ENCODE measurements around the gene CPNE2. TPM values are rescaled to one million over a fixed set of nuclear protein-coding genes. Genes with fewer than 3 reads are reported as not detected.
A peak's percentile ranks its signal among the peaks of the same experiment; 100 is the strongest.

The CPNE2 gene
- total and polyA plus RNA-seq, 2 of the 8 experiments (the other 6 are each of a cell fraction or from before 2014, with no cell fraction given) = 10.6 to 39.5 TPM

DNA sequence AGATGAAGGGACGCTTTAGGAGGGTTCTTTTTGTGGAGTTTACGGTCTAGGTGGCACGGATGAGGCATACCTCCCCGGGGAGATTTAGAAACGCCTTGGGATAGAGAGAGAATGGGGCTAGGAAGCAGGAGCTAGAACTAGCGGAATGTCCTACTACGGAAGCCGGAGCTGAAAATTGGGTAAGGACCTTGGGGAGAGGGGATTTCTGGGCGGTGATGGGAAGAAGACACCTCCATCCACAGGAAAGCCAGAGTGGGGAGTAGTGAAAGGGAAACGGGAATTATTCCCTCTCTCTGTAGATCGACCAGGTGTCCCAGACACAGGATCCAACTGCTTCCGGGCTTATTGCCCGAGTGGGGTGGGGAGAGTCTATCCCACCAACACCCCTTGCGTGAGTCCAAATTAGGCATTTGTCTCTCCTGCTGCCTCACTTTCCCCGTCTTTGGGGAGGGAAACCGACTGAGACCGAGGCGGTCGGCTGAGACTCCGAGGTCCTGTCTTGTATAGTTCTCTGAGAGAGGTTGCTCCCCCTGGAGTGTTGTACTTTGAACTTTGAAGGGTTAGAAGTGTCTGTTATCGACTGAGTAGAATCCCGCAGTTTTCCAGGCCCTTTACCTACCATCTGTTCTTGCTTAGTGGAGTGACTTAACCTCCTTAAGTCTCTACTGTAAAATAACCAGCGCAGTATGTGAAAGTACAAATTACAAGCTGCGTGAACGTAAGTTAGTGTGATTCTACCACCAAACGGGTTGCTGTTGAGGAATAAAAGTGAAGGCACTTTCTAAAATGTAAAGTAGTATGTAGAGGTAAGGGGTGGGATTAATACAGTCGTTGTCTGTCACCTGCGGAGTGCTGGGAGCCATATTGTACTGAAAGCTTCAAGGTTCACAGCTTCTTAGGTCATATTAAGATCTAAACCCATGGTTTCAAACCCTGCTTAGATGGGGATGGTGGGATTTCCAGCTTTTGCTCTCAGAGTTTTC, 94.8 kb downstream of the CPNE2 start:
- Histone ChIP-seq H2AFZ (ENCODE audit: low read length) (0 out of 2 replicates have a peak overlapping the region, but pooled peaks have one; percentile 19), H3K4me3 (ENCODE audit: extremely low read depth in 1 of 4, insufficient read depth in 2 of 4, low read depth in 3 of 4, low read length in 4 of 4) (peak overlapping the region; percentile 70 to 94 (median 88)), H2BK20ac (ENCODE audit: low read length) (no peak overlapping the region), H2AK5ac (ENCODE audit: low read depth, low read length) (no peak overlapping the region), H3K9me3 (ENCODE audit: insufficient read depth in 2 of 2, low read depth in 1 of 2, low read length in 1 of 2) (no peaks in the 10 kb centered on the region), H3K36me3 (ENCODE audit: control insufficient read depth in 2 of 4, insufficient read depth in 4 of 4, low read length in 3 of 4) (no peaks in the 10 kb centered on the region), H2BK5ac (ENCODE audit: low read depth, low read length) (no peak overlapping the region), H3K4me2 (ENCODE audit: insufficient read depth in 1 of 2, low read depth in 2 of 2, low read length in 2 of 2) (peak overlapping the region; percentile 89 to 92), H3K79me2 (ENCODE audit: control insufficient read depth in 1 of 2, insufficient read depth in 2 of 2, low read length in 2 of 2) (peaks cover 4 to 84% of the 10 kb centered on the region in 2 experiments), H3K56ac (replicated peaks; ENCODE audit: insufficient read length, low read depth, low read length) (no peak overlapping the region), H3K23ac (ENCODE audit: insufficient read length) (no peak overlapping the region), H3K4me1 (replicated peaks in 1 of 4; ENCODE audit: control insufficient read depth in 3 of 4, insufficient read depth in 4 of 4, low read length in 3 of 4) (peaks cover 0 to 7% (median 4%) of the 10 kb centered on the region in 4 experiments; a peak in 6 of 7 replicates), H3K27me3 (replicated peaks in 1 of 4; ENCODE audit: control insufficient read depth in 3 of 4, extremely low read depth in 1 of 4, insufficient read depth in 3 of 4, low read length in 3 of 4) (no peaks in the 10 kb centered on the region), H2BK12ac (ENCODE audit: low read depth, low read length) (no peak overlapping the region), H4K5ac (ENCODE audit: insufficient read length, low read depth, low read length) (no peak overlapping the region), H3K27ac (ENCODE audit: low read depth, low read length) (no peak overlapping the region), H3K18ac (ENCODE audit: extremely low read depth, low read length) (0 out of 2 replicates have a peak overlapping the region, but pooled peaks have one; percentile 16), H3K79me1 (ENCODE audit: low read depth, low read length) (peaks cover 11% of the 10 kb centered on the region; the same call in 1 of the 2 replicates), H3K9ac (replicated peaks in 1 of 4; ENCODE audit: extremely low read depth in 1 of 4, low read depth in 3 of 4, low read length in 3 of 4) (peak overlapping the region; percentile 41 to 71 (median 70)), H3K4ac (replicated peaks; ENCODE audit: insufficient read length, low read depth, low read length) (no peak overlapping the region), H2BK15ac (ENCODE audit: low read length) (no peak overlapping the region), H4K20me1 (replicated peaks in 1 of 2; ENCODE audit: control insufficient read depth in 1 of 2, insufficient read depth in 2 of 2, low read length in 2 of 2) (no peaks in the 10 kb centered on the region), H3K23me2 (ENCODE audit: low read depth, low read length) (peaks cover 14% of the 10 kb centered on the region), H3K14ac (ENCODE audit: insufficient read length) (no peak overlapping the region), H4K91ac (replicated peaks; ENCODE audit: insufficient read length, low read length) (no peak overlapping the region), H2BK120ac (replicated peaks; ENCODE audit: low read depth, low read length) (no peak overlapping the region), H4K8ac (ENCODE audit: extremely low read depth, insufficient read depth, low read length) (no peak overlapping the region)
- POLR2A ChIA-PET (ENCODE audit: partially characterized antibody) = interaction anchor here (0.8 to 2.4 kb wide), 7 partner anchors 36 to 111 kb away, joined by 3 to 11 read pairs (median 5); no protein-coding TSS in a partner anchor
- CTCF ChIA-PET (ENCODE audit: partially characterized antibody) = interaction anchor here (0.7 to 1.3 kb wide), 3 partner anchors 17 to 56 kb away, joined by 3 read pairs; no protein-coding TSS in a partner anchor
- 9% methylated on average over 28 of the region's 28 CpGs; no CpG with 5 or more reads in 1 of the 2 experiments for WGBS, 2 experiments (ENCODE audit: extremely low coverage in 1 of 2, insufficient coverage in 1 of 2, insufficient read length in 1 of 2, insufficient replicate concordance in 2 of 2, low coverage in 1 of 2, low lambda C conversion rate in 2 of 2, missing lambda C conversion rate in 1 of 2)
- FAIRE-seq = no peak
- peak in 1 of 2 experiments; percentile 53 for DNase-seq (ENCODE audit: low read depth in 1 of 2, low spot score in 2 of 2)
- TF ChIP-seq JUN (IDR thresholded peaks at IDR 0.05; ENCODE audit: low read depth, low read length) (no peak), SIN3A (conservative IDR thresholded peaks at IDR 0.05 in 1 of 2, IDR thresholded peaks at IDR 0.05 in 1 of 2; ENCODE audit: low read depth in 1 of 2, low read length in 2 of 2) (0 out of 4 replicates have a peak, but pooled peaks of 1 of the 2 experiments have one; percentile 18), EP300 (IDR thresholded peaks at IDR 0.05; ENCODE audit: borderline replicate concordance in 1 of 2, low read depth in 2 of 2, low read length in 2 of 2) (no peak), SIRT6 (IDR thresholded peaks at IDR 0.05; ENCODE audit: low read length) (no peak), SP2 (IDR thresholded peaks at IDR 0.05; ENCODE audit: low read length) (no peak), GABPA (IDR thresholded peaks at IDR 0.05; ENCODE audit: borderline replicate concordance, insufficient read depth, low read length) (no peak), TBP (IDR thresholded peaks at IDR 0.05; ENCODE audit: low read depth, low read length) (no peak)
- TF ChIP-seq, protein P1, sequence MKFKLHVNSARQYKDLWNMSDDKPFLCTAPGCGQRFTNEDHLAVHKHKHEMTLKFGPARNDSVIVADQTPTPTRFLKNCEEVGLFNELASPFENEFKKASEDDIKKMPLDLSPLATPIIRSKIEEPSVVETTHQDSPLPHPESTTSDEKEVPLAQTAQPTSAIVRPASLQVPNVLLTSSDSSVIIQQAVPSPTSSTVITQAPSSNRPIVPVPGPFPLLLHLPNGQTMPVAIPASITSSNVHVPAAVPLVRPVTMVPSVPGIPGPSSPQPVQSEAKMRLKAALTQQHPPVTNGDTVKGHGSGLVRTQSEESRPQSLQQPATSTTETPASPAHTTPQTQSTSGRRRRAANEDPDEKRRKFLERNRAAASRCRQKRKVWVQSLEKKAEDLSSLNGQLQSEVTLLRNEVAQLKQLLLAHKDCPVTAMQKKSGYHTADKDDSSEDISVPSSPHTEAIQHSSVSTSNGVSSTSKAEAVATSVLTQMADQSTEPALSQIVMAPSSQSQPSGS (IDR thresholded peaks at IDR 0.05; ENCODE audit: low read length) = no peak
